ENCODE data around the gene CCDC182. TPM values are rescaled to one million over a fixed set of nuclear protein-coding genes. Genes with fewer than 3 reads are reported as not detected.

CCDC182 gene
- total and polyA plus RNA-seq, 2 experiments from 2014 or later: not detected

DNA sequence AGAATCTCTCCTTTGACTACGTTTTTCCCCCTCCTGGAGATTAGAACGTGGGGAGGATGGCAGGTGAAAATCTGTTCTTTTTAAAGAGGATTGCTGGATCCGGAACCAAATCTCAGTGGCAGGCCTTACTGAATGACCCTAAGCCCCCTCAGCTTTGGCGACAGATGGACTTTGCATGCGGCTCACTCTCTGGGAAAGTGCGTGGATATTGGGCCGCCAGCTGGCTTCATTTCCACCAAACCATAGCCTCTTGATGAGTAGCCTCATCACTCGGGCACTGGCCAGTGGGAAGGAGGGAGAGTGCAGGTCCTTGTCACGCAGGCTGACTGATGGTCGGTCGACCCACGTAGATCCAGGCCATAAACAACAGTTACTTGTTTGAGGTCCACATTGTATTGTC, 31.3 kb upstream of the CCDC182 start:
- Mint-ChIP-seq H3K36me3 (ENCODE audit: low read depth) (no peaks in the 10 kb centered on the region), H3K27me3 (ENCODE audit: insufficient read depth, low read depth, poor library complexity) (peaks cover 3% of the 10 kb centered on the region), H3K9me3 (no peaks in the 10 kb centered on the region), H3K27ac (no peak overlapping the region), H3K4me1 (peaks cover under 1% of the 10 kb centered on the region; the same call in 1 of the 3 replicates), H3K4me3 (no peak overlapping the region)
- Histone ChIP-seq H3F3A (replicated peaks; ENCODE audit: low read depth) (no peaks in the 10 kb centered on the region), H3K4me2 (no peak overlapping the region), H3K27ac (ENCODE audit: low read depth) (no peak overlapping the region), H3K4me3 (no peak overlapping the region), H4K20me1 (replicated peaks; ENCODE audit: insufficient read depth) (no peaks in the 10 kb centered on the region), H3K4me1 (ENCODE audit: insufficient read depth) (no peaks in the 10 kb centered on the region), H3K36me3 (ENCODE audit: insufficient read depth) (no peaks in the 10 kb centered on the region), H3K9me2 (ENCODE audit: insufficient read depth) (no peaks in the 10 kb centered on the region), H3K79me2 (replicated peaks; ENCODE audit: insufficient read depth) (no peaks in the 10 kb centered on the region), H2AFZ (no peak overlapping the region), H3K27me3 (ENCODE audit: insufficient read depth) (no peaks in the 10 kb centered on the region)
- TF ChIP-seq, protein P1, sequence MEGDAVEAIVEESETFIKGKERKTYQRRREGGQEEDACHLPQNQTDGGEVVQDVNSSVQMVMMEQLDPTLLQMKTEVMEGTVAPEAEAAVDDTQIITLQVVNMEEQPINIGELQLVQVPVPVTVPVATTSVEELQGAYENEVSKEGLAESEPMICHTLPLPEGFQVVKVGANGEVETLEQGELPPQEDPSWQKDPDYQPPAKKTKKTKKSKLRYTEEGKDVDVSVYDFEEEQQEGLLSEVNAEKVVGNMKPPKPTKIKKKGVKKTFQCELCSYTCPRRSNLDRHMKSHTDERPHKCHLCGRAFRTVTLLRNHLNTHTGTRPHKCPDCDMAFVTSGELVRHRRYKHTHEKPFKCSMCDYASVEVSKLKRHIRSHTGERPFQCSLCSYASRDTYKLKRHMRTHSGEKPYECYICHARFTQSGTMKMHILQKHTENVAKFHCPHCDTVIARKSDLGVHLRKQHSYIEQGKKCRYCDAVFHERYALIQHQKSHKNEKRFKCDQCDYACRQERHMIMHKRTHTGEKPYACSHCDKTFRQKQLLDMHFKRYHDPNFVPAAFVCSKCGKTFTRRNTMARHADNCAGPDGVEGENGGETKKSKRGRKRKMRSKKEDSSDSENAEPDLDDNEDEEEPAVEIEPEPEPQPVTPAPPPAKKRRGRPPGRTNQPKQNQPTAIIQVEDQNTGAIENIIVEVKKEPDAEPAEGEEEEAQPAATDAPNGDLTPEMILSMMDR (conservative IDR thresholded peaks at IDR 0.05; ENCODE audit: low read depth in 2 of 2): no peak
- TF ChIP-seq, protein P2, sequence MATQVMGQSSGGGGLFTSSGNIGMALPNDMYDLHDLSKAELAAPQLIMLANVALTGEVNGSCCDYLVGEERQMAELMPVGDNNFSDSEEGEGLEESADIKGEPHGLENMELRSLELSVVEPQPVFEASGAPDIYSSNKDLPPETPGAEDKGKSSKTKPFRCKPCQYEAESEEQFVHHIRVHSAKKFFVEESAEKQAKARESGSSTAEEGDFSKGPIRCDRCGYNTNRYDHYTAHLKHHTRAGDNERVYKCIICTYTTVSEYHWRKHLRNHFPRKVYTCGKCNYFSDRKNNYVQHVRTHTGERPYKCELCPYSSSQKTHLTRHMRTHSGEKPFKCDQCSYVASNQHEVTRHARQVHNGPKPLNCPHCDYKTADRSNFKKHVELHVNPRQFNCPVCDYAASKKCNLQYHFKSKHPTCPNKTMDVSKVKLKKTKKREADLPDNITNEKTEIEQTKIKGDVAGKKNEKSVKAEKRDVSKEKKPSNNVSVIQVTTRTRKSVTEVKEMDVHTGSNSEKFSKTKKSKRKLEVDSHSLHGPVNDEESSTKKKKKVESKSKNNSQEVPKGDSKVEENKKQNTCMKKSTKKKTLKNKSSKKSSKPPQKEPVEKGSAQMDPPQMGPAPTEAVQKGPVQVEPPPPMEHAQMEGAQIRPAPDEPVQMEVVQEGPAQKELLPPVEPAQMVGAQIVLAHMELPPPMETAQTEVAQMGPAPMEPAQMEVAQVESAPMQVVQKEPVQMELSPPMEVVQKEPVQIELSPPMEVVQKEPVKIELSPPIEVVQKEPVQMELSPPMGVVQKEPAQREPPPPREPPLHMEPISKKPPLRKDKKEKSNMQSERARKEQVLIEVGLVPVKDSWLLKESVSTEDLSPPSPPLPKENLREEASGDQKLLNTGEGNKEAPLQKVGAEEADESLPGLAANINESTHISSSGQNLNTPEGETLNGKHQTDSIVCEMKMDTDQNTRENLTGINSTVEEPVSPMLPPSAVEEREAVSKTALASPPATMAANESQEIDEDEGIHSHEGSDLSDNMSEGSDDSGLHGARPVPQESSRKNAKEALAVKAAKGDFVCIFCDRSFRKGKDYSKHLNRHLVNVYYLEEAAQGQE (IDR thresholded peaks at IDR 0.05; ENCODE audit: unreplicated experiment): no peak
- TF ChIP-seq ZNF114 (CRISPR knock-in tag; IDR thresholded peaks at IDR 0.05): no peak
- TF ChIP-seq EZH2 (IDR thresholded peaks at IDR 0.05; ENCODE audit: low read depth, unreplicated experiment): no peak
- TF ChIP-seq, protein P3, sequence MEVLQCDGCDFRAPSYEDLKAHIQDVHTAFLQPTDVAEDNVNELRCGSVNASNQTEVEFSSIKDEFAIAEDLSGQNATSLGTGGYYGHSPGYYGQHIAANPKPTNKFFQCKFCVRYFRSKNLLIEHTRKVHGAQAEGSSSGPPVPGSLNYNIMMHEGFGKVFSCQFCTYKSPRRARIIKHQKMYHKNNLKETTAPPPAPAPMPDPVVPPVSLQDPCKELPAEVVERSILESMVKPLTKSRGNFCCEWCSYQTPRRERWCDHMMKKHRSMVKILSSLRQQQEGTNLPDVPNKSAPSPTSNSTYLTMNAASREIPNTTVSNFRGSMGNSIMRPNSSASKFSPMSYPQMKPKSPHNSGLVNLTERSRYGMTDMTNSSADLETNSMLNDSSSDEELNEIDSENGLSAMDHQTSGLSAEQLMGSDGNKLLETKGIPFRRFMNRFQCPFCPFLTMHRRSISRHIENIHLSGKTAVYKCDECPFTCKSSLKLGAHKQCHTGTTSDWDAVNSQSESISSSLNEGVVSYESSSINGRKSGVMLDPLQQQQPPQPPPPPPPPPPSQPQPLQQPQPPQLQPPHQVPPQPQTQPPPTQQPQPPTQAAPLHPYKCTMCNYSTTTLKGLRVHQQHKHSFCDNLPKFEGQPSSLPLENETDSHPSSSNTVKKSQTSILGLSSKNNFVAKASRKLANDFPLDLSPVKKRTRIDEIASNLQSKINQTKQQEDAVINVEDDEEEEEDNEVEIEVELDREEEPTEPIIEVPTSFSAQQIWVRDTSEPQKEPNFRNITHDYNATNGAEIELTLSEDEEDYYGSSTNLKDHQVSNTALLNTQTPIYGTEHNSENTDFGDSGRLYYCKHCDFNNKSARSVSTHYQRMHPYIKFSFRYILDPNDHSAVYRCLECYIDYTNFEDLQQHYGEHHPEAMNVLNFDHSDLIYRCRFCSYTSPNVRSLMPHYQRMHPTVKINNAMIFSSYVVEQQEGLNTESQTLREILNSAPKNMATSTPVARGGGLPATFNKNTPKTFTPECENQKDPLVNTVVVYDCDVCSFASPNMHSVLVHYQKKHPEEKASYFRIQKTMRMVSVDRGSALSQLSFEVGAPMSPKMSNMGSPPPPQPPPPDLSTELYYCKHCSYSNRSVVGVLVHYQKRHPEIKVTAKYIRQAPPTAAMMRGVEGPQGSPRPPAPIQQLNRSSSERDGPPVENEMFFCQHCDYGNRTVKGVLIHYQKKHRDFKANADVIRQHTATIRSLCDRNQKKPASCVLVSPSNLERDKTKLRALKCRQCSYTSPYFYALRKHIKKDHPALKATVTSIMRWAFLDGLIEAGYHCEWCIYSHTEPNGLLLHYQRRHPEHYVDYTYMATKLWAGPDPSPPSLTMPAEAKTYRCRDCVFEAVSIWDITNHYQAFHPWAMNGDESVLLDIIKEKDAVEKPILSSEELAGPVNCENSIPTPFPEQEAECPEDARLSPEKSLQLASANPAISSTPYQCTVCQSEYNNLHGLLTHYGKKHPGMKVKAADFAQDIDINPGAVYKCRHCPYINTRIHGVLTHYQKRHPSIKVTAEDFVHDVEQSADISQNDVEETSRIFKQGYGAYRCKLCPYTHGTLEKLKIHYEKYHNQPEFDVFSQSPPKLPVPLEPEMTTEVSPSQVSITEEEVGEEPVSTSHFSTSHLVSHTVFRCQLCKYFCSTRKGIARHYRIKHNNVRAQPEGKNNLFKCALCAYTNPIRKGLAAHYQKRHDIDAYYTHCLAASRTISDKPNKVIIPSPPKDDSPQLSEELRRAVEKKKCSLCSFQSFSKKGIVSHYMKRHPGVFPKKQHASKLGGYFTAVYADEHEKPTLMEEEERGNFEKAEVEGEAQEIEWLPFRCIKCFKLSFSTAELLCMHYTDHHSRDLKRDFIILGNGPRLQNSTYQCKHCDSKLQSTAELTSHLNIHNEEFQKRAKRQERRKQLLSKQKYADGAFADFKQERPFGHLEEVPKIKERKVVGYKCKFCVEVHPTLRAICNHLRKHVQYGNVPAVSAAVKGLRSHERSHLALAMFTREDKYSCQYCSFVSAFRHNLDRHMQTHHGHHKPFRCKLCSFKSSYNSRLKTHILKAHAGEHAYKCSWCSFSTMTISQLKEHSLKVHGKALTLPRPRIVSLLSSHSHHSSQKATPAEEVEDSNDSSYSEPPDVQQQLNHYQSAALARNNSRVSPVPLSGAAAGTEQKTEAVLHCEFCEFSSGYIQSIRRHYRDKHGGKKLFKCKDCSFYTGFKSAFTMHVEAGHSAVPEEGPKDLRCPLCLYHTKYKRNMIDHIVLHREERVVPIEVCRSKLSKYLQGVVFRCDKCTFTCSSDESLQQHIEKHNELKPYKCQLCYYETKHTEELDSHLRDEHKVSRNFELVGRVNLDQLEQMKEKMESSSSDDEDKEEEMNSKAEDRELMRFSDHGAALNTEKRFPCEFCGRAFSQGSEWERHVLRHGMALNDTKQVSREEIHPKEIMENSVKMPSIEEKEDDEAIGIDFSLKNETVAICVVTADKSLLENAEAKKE (CRISPR knock-in tag; IDR thresholded peaks at IDR 0.05): no peak
- no peak for TF ChIP-seq JUNB (IDR thresholded peaks at IDR 0.05; ENCODE audit: unreplicated experiment)
- TF ChIP-seq, protein P4, sequence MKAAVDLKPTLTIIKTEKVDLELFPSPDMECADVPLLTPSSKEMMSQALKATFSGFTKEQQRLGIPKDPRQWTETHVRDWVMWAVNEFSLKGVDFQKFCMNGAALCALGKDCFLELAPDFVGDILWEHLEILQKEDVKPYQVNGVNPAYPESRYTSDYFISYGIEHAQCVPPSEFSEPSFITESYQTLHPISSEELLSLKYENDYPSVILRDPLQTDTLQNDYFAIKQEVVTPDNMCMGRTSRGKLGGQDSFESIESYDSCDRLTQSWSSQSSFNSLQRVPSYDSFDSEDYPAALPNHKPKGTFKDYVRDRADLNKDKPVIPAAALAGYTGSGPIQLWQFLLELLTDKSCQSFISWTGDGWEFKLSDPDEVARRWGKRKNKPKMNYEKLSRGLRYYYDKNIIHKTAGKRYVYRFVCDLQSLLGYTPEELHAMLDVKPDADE (IDR thresholded peaks at IDR 0.05): no peak
- TF ChIP-seq EZH2phosphoT487 (IDR thresholded peaks at IDR 0.05; ENCODE audit: unreplicated experiment): no peak
- TF ChIP-seq POLR2AphosphoS5 (IDR thresholded peaks at IDR 0.05; ENCODE audit: low read depth): no peak
- no peak for TF ChIP-seq NANOG (IDR thresholded peaks at IDR 0.05; ENCODE audit: borderline replicate concordance)
- TF ChIP-seq STAT1 (IDR thresholded peaks at IDR 0.05; ENCODE audit: unreplicated experiment): no peak
- no peak for TF ChIP-seq CREB1 (CRISPR knock-in tag; IDR thresholded peaks at IDR 0.05; ENCODE audit: low read depth)
- no peak for TF ChIP-seq ZNF331 (CRISPR knock-in tag; IDR thresholded peaks at IDR 0.05; ENCODE audit: low read depth)
- ATAC-seq (no peak), DNase-seq (ENCODE audit: low spot score) (no peak)
